NCI-H2029 treated with DMSO at 0.1 percent for 48 hours (cell line): ENCODE data around the gene FAM174C.

ENCODE experiments used
- DNase-seq: peaks from one replicate; lab custom pipeline; 2025; lab: John Stamatoyannopoulos, UW

FAM174C gene

DNA sequence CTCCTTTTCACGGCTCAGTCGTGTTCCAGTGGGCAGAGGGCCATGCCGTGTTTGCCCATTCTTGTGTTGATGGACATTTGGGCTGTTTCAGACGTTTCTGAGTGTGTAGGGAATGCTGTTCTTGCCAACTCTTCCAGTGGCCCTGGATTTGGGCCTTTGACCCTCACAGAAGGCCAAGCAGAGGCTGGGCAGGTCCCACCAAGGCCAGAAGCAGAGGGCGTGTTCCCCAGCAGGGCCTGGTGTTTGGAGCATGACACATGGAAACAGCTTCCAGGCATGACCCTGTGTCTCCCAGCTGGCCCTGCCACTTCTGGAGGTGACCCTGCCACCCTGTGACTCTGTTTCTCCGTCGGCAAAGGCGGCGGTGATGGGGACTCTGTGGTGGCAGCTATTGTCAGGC lies 46.2 kb downstream of the FAM174C start:
- no peak for DNase-seq

- no peak for DNase-seq
Measured at GRCh38 chr19:1322198-1322981, 47.1 kb downstream of the FAM174C start.

- DNase-seq, result no peak
Measured at GRCh38 chr19:1324249-1324805, 49.0 kb downstream of the FAM174C start.

DNA sequence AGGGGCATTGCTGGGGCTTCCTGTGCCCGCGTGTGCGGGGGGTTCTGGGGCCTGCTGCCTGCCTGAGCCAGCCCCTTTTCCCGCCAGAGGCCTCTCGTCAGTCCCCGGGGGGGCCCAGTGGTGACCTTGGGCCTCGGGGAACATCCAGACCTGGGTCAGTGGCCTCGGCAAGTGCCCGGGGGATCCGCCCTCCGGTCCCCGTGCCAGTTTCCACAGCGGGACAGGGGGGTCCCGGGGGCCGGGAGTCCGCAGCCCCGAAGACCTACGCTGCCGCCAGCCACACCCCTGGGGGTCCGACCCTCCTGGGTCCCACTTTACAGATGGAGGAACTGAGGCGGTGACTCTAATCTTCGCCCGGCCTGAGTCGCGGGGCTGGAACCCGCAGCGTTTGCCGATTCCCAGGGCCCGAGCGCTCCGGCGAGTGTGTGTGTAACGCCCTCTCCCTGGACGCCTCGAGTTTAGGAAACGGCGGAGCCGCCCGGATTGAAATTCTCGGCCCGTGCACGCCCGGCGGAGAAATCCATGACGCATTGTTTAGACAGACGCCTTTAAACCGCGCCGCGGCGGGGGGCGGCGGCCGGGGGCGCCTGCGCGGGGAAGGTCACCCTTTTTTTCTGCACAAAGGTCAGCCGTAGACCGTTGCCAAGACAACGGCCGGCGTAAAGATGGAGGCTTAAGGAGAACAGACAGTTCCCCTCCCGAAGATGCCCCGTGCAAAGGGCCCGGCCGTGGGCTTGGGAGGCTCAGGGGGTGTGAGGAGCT lies 49.7 kb downstream of the FAM174C start:
- no peak for DNase-seq

- no peak for DNase-seq
Measured at GRCh38 chr19:1325568-1326294, 50.4 kb downstream of the FAM174C start.

GRCh38 chr19:1327125-1327524 lies 51.8 kb downstream of the FAM174C start:
- DNase-seq, result no peak
